GM19240 (cell line): ENCODE data around the gene ANKS3.

ENCODE experiments used
- DNase-seq: peaks from one replicate; pipeline ENCODE4 v3.0.0; 2011; ENCODE audit warnings: low spot score; ENCODE audit not compliant: insufficient read length

Gene ANKS3

DNA sequence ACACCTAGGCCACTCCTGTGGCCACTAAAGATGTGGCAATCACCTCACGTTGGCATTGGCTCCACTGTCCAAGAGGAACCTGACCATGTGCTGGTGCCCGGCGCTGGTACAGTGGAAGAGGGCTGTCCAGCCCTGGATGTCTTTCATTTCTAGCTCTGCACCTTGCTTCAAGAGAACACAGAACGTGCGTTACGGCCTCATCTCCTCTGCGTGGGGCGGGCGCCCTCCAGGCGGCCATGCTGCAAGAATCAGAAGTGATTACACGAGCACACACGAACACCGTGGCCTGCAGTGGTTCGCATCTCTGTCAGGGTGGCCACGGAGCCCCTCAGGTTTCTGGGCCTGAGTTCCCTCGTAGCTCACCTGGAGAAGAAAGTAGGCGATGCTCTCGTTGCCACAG, 7.5 kb downstream of the ANKS3 start:
- no peak for DNase-seq

DNA sequence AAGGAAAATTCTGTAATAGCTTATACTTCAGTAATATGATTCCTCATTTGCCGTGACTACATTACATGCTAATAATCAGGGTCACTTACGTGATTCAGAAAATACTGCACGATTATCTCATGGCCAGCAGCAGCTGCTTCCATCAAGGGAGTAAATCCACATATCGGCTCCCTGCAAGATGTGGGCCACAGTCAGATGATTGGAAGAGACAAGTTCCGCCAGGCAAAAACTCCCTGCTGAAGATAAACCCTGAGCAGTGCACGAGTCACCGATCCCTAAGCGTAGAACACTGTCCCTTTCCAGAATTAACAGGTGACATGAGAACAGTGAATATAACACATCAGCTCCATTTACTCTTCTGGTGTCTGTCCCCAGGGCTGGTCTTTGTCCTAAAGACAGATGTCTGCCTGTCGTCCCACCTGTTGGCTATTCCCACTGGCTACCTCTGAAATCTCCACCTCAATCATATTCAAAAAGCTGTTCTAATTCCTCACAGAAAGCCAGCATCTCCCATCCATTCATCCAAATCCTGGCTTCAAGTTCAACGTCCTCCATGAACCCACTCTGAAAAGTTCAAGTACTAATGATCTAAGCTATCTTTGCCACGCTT, 9.3 kb downstream of the ANKS3 start:
- no peak for DNase-seq

DNA sequence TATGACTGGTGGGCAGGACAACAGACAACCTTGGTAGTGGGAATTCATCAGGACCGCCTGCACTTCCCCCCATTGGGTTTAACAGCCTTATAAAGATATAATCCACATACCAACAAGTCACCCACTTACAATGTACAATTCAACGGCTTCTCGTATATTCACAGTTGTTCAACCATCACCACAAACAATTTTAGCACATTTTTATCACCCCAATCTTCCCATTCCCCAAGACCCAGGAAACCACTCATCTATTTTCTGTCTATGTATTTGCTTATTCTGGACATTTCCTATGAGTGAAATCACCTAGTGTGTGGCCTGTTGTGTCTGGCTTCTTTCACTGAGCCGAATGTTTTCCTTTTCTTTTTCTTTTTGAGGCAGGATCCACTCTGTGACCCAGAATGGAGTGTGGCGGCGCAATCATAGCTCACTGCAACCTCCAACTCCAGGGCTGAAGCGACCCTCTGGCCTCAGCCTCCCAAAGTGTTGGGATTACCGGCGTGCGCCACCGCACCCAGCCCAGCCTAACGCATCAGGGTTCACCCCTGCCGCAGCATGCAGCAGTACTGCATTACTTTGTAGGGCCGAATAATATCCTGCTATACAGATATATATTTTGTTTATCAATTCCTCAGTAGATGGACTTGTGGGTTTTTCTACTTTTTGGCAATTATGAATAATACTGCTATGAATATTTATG, 10.9 kb downstream of the ANKS3 start:
- DNase-seq = no peak

DNA sequence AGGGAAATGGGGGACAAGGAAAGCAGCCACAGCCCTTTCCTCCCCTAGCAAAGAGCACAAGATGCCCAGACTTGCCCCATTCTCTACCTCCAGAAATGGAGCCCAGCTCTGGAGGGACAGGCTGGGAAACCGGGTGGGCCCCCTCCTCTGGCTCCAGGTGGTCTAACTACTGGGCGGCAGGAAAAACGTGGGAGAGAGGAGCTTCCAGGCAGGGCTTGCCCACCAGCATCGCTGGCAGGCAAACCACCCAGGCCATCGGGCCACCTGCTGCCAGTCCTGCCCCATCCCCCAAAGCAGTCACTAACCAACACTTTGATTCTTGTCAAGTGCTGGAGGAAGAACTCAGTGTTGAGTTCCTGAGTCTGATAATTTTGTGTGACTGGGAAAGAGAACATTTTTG, 15.6 kb downstream of the ANKS3 start:
- no peak for DNase-seq

DNA sequence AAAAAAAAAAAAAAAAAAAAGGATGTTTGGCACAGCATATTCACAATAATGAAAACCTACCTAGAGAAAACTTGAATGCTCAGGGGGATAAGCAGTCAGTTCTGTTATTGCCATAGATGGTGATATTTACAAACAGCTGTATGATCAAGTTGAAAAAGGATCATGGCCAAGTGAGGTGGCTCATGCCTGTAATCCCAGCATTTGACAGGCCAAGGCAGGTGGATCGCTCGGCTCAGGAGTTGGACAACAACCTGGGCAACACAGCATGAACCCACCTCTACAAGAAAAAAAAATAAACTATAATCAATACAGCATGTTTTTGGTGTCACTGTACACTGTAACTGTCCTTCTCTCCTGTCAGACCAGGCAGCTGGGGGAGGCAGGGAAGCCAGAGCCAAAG, 19.1 kb downstream of the ANKS3 start:
- DNase-seq = no peak

DNA sequence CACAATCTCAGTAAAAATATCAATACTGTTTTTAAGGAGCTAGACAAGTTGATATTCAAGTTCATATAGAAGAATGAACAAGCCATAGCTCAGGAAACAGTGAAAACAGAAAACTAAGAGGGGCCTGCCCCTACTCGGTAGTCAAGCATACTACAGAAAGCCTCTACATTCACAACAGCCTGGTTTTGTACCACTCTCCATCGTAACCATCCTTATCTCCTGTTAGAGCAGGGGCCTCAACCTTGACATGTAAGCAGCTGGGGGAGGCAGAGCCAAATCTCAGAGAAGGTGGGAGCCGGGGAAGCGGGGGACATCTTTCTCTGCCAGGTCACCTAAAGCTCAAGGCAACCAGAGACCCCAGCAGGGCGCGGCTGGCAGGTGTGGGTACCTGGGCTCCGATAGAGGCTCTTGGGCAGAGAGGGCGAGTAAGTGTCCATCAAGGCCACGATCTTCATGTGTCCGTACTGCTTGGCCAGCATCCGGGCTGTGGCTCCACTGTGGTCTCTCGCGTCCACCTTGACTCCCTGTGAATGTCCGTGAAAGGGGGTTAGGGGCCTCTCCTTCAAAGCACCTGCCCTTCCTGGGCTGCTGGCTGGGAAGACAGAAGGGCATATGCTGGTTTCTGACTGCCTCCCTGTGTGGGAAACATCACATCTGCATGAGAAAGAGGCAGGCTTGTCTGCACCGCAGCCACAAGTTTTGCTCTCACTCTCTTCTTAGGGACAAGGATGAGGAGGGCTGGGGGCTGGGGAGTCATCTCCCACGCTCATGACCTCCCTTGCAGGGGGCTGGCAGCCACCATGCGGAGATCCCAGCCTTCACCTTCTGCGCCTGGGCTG, 20.2 kb downstream of the ANKS3 start:
- DNase-seq = no peak

DNA sequence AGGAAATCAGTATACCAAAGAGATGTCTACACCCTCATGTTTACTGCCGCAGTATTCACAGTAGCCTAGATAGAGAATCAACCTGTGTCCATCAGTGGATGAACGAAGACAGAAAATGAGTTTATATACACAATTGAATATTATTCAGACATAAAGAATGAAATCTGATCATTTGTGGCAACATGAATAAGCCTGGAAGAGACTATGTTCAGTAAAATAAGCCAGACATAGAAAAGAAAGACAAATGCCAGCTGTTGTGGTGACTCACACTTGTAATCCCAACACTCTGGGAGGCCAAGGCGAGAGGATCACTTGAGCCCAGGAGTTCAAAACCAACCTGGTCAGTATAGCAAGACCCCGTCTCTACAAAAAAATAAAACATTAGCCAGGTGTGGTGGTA, 24.6 kb downstream of the ANKS3 start:
- DNase-seq = no peak

DNA sequence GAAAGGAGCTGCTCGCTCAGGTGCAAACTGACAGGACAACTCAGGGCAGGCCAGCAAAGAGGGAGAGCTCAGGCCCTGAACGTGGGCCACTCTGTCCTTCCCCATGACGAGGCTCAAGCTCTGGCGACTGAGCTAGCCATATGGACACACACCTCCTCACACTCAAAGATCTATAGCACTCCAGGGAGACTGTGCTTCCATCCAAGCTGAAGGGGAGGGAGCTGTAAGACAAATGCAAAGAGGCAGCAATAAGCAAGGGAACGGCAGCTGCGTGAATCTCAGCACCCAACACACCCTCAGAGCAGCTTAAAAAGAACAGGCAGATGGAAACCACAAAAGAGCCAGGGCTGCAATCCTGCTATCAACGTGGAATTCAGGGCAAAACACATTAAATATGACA, 27.2 kb downstream of the ANKS3 start:
- DNase-seq = no peak

DNA sequence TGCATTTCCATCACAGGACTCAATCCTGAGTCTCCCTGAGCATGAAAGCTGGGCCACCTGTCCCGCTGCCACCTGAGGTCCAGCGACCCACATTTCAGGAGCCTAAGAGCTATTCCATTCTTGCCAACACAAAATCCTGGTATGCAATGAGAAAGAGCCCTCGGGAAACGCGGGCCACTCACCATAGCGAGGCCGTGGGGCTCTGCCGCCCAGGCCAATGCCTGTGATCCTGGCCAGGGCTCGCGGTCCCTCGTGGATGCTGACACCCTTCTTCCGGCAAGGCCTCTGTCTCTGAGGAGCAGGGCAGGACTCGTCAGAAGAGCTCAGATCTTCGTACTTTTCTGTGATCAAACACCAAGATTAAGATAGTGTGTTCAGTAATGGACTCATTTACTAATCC, 29.2 kb downstream of the ANKS3 start:
- no peak for DNase-seq

DNA sequence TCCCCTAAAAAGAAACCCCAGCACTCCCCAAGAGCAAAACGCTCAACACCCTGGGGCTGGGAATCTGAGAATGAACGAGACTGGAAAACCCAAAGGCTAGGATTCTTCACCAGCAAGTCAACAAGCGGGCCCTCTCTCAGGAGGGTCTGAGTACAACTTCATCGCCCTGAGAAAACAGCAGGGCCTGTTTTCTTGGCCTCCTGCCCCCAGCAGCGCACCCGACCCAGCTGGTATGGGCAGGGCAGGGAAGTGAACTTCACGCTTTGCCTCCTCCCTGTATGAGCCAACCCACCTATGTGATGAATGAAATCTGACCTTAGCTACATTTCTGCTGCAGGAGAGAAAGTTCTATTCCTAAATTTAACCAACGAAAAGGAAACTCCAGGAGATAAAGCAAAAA, 29.6 kb downstream of the ANKS3 start:
- no peak for DNase-seq

DNA sequence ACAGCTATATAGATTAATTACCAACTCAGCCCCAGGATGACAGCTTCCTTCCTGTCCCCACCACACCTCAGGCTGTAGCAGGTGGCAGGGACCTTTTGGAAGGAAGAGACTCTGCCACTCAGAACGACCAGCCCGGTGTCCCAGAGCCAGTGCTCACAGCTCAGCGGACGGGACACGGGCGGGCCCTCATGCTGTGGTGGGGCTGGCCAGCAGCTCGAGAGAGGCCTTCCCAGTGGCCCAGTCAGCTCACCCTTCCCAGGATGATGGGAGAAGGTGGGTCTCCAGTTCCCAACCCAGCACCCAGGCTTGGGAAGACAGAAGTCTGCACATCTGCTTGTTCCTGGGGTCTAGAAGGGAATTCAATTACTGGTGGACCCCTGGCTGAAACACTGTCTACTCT, 30.2 kb downstream of the ANKS3 start:
- no peak for DNase-seq

DNA sequence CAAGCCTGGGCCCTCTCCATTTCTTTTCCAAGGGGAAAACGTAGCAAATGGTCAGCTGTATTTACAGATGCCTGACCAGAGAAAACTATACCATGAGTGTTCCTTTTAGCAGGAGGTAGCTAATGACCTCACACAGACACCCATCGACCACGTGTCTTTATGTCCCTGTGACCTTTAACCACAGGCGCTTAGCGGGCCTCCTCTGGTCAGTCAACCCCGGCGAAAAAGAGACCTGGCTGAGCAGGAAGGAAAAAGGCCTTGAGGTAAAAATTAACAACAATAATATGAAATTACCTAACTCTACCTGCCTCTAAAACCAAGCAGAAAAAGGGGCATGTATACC, 31.6 kb downstream of the ANKS3 start:
- DNase-seq = no peak

DNA sequence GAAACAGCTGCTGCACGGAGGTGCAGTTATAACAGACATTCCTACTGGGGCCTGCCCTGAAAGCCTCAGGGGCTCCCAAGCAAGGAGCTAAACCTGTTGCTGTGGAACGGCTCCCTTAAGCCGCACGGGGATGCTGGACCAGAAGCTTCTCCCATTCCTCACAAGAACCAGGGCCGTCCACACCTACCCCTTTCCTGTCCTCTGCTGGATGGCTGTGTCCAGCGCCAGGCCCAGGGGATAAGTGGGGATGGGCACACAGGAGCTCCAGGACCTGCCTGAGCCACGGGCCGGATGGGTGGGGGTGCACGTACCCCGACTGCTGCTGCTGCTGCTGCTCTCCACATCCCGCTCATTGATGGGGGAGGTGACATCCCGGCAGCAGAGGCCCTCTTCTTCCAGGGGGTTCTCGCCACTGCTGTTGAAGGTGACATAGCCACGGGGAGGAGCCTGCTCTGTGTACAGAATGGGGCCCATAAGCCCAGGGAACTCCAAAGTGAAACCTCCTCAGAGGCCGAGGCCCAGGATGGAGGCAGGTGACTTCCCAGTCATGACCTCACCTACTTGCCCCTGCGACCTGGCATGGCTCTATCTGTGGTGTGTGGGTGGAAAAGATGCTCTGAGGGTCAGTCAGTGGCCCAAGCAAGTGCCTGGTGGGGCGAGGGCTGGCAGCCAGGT, 32.1 kb downstream of the ANKS3 start:
- DNase-seq = no peak

DNA sequence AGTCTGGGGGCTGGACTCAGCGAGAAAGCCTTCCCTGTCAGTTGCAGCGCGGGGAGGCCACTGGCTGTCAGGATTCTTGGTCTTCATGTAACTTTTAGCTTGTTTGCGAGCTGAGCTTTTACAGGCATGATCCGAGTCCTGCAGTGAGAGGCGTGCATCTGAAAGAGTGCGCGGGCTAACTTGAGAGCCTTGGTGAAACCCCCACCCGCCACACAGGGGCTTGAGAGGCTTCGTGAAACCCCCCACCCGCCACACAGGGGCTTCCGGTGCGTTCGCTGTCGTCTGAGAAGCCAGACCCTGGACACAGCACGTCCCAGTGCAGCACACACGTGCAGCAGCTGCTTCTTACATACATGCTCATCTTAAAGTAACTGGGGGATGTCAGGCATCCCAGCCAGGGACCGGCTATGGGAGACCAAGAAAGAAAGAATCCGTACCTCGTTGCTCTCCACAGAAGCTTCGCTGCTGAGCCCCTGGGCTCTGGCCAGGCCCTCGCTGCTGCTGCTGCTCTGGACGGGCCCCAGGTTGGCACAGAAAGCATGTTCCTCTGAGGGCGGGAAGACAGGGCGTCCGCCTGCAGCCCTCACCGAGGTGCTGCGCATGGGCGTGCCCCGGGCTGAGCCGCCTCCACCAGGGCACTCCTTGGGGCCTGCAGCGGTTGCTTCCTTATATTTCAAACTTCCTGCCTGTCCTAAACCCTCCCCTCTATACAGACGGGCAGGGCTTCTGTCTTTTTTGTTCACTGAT, 32.9 kb downstream of the ANKS3 start:
- no peak for DNase-seq

DNA sequence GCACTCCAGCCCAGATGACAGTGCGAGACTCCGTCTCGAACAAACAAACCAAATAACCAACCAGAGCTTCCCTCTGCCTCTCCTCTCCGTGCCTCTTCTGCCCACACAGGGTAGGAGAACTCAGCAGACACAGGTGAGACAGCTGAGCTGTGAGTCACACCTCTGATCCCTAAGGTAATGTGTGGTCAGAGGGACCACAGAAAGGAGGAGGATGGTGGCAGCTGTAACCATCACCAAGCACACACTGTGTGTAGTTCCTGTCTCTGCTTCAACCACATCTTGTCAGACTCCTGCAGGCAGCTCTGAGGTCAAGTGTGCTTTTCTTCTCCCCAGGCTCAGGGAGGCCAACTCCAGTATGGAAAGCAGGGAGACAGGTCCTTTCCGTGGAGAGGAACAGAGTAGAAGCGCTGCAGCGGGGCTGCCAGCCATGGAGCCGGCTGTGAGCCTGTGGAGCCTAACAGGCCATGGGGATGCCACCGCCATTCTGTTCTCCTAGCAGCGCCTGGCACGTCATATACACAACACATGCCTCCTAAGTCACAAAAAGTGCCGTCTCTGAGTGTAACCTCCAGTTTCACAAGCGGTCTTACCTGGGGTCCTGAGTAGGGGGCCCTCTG, 33.6 kb downstream of the ANKS3 start:
- DNase-seq = no peak

DNA sequence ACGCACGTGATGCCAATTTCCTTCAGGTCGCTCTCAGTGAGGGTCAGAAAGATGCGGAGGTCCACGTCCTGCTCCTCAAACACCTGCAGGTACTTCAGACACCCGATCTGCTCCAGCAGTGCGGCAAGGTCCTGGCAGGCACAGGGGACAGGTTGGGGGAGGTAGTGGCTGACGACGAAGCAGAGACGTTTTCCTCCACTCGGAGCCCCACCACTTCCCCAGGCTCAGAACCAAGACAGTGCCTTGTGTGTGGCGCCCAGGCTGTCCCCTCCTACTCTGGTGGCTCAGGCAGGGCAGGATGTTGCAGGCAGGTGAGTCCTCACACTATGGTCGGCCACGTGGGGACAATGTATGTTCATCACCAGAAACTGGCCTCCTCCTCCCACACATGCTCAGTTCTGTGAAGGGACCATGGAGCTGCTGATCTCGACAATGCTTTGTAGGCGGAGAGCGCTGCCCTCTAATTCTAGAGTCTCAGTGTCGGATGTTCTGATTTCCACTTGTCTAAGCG, 35.0 kb downstream of the ANKS3 start:
- DNase-seq = no peak

DNA sequence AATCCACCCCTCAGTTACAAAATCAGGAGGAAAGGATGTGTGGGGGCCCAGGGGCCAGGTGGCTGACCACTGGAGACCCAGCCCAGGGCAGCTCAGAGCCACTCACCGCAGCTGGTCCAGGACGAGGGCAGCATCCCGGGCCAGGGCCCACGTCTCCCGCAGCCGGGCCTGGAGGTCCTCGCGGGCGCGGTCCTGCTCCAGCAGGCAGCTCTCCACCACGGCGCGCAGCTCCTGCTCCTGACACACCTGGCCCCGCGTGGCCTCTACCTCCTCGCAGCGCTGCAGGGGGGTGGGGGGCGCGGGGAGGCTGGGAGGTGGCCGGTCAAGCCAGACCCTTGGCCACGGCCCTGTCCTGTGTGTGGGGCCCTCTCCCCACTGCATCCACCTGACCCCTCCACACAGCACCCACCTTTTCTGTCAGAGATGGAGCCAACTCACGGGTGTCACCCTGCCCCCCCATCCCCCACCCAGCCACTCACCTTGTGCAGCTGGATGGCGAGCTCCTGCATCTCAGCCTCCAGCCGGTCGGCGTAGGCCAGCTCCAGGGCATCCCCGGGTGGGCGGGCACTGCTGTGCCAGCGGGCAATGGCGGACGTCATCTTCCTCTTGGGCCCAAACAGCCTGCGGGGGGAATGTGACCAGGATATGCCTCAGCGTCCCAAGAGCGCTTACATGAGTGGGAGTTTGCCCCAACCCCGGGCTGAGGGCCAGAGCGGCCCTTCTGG, 35.6 kb downstream of the ANKS3 start:
- DNase-seq = no peak

DNA sequence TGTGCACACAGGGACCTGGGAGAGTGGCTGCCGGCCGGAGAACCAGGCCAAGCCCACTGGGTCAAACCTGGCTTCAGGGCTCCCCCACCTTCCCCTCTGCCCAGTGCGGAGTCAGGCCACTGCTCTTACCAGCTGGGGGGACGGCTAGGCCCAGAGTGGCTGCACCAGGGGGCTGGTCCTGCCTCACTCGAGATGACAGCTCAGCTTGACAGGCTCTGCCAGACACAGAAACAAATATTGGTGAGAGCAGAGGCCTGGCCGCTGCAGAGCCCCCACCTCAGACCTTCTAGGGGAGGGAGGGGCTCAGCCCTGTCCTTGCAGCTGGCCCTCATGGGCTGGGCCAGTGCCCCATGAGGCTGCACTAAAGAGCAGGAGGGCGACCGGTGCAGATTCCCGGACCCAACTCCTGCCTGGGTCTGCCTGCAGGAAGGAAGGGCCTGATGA, 36.2 kb downstream of the ANKS3 start:
- DNase-seq = no peak

DNA sequence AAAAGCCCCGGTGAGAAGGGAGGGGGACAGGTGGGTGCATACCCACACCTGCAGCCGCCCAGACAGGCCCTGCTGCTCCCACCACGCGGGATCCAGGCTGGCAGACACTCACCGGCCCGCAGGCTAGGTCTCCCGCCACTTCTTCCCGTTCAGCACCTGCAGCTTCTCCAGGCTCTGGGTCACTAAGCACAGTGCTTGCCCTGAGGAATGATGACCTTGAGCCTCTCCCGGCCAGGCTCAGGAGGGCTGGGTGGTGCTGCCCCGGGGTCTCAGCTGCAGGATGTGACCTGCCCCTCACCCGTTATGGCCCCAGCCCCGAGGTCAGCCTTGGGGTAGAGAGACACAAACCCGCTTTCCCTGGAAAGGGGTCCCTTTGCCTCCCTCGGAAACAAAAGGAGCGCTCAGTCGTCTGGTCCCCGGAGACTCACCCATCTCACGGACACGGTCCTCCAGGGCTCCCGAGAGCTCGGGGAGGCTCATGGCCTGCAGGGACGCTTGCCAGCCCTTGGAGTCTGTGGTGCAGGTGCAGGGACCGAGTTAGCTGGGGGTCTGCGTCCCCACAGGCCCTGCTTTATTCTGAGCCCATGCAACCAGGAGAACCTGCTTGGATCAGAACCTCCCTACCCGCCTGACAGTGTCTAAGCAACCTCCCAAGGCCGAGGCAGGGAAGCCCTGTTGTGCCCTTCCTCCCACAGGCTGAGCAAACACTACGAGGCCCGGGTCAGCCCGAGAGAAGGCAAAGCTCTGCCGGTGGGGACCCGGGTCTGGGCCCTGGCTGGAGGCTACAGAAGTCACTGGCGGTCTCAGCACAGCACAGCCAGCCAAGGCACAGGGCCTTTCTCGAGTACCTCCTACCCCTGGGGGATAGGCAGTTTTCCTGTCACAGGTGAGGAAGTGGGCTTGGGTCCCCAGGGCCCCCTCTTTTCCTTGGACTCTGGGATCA, 36.9 kb downstream of the ANKS3 start:
- DNase-seq = no peak
